Transverse colon (tissue), 3 donors: ENCODE data around the gene RNF11.

Experiments
- CTCF ChIP-seq, 5 experiments: fragments of 200-600 bp in 3 of 5; fragments of 450-650 bp in 2 of 5; sonication (generic) in 3 of 5; IDR thresholded peaks; 1 replicate in 2 of 5; 2 replicates in 3 of 5; pipeline ENCODE4 v1.5.1; 2016 to 2017; ENCODE audit warnings: antibody characterized with exemption in 5 of 5, inconsistent platforms in 3 of 5, mild to moderate bottlenecking in 2 of 5, moderate library complexity in 1 of 5
- POLR2A ChIP-seq: fragments of 450-650 bp; IDR thresholded peaks from one replicate; pipeline ENCODE4 v1.6.1; 2016; ENCODE audit warnings: antibody characterized with exemption, mild to moderate bottlenecking, moderate library complexity

DNA sequence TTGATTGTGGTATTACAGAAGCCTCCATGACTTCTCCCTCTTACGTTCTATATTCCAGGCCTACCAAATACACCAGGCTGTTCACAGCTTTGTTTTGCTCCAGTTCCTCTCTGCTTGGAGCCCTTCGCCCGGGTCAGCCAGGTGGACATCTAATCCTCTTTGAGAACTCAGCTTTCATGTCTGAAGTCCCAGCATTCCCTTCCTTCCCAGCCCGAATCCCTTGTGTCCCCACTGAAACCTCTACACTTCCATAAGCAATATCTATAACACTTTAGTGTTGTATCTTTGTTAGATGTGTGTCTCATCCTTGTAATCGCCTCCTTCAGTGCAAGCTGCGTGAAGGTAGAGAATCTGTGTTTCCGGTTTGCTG, 1.9 kb downstream of the RNF11 start:
- no peak for TF ChIP-seq CTCF (IDR thresholded peaks at IDR 0.05)
- no peak for TF ChIP-seq POLR2A
